HCT116 (cell line): ENCODE results near the gene SIGLEC11. TPM values are rescaled to one million over a fixed set of nuclear protein-coding genes. Genes with fewer than 3 reads are reported as not detected.

Source experiments
- ATAC-seq: fragments of 200-7000 bp; cut with Tn5 transposase; 2 replicates; pipeline ENCODE4 v1.9.1; 2020; ENCODE audit warnings: mild to moderate bottlenecking, moderate library complexity
- BruUV-seq: library from RNA; stranded (reverse); fragments of 400-500 nt; replicated peaks from 2 replicates; lab custom pipeline; 2021; lab: Mats Ljungman, UMichigan
- CTCF ChIA-PET: fragments of 300-600 bp; sonication (Branson Sonifier 250); formaldehyde crosslinking; loops from one replicate; lab custom pipeline; 2021; ENCODE audit warnings: antibody characterized with exemption; lab: Charles Lee
- POLR2A ChIA-PET: fragments of 300-600, 350-600 bp; sonication (Branson Sonifier 250); formaldehyde crosslinking; loops from one replicate; lab custom pipeline; 2021; ENCODE audit warnings: antibody characterized with exemption; lab: Charles Lee
- RAD21 ChIA-PET, 2 experiments: fragments of 300-600 bp; sonication (Branson Sonifier 250); formaldehyde crosslinking; loops; one replicate each; lab custom pipeline; 2023; ENCODE audit warnings: low total read pairs in 2 of 2; ENCODE audit not compliant: uncharacterized antibody in 2 of 2, unreplicated experiment in 2 of 2, low non-redundant PET in 1 of 2; lab: Charles Lee
- DNase-seq: peaks from one replicate; pipeline ENCODE4 v3.0.0-alpha.2; 2010; ENCODE audit warnings: low read depth, low spot score
- H2AFZ ChIP-seq: fragments of 200-600 bp; shearing (Covaris generic), sonication (generic); 2 replicates; pipeline ENCODE4 v1.6.1; 2017; ENCODE audit warnings: low read depth, mixed run types, mixed read lengths, antibody characterized with exemption, low read length; ENCODE audit not compliant: poor library complexity, severe bottlenecking
- H3K27ac ChIP-seq: 2 replicates; pipeline ENCODE4 v1.5.1; 2012; ENCODE audit warnings: low read depth, low read length
- H3K27me3 ChIP-seq: fragments of 200-600 bp; sonication (generic); 2 replicates; pipeline ENCODE4 v1.6.1; 2016; ENCODE audit warnings: mixed run types, low read length, mixed read lengths; ENCODE audit not compliant: insufficient read depth
- H3K36me3 ChIP-seq, 2 experiments: fragments of 200-500 bp in 1 of 2; fragments of 200-600 bp in 1 of 2; sonication (Bioruptor generic) in 1 of 2; sonication (generic) in 1 of 2; 2 replicates each; pipeline versions ENCODE4 v1.5.1 to v1.6.1; 2014 to 2016; ENCODE audit warnings: low read length in 2 of 2, inconsistent platforms in 1 of 2, mixed read lengths in 1 of 2, mixed run types in 1 of 2; ENCODE audit not compliant: insufficient read depth in 2 of 2, control insufficient read depth in 1 of 2
- H3K4me1 ChIP-seq, 2 experiments: fragments of 200-600 bp in 1 of 2; sonication (generic) in 1 of 2; 2 replicates each; pipeline versions ENCODE4 v1.5.1 to v1.6.1; 2012 to 2017; ENCODE audit warnings: low read length in 2 of 2, inconsistent platforms in 1 of 2, mild to moderate bottlenecking in 1 of 2, mixed read lengths in 1 of 2, mixed run types in 1 of 2, moderate library complexity in 1 of 2; ENCODE audit not compliant: insufficient read depth in 2 of 2, control insufficient read depth in 1 of 2
- H3K4me2 ChIP-seq: fragments of 200-600 bp; sonication (generic); 2 replicates; pipeline ENCODE4 v1.6.1; 2017; ENCODE audit warnings: mixed run types, low read length, mixed read lengths
- H3K4me3 ChIP-seq, 2 experiments: fragments of 200-600 bp in 1 of 2; sonication (generic) in 1 of 2; replicated peaks in 1 of 2; 2 replicates each; pipeline ENCODE4 v1.5.1; 2011 to 2016; ENCODE audit warnings: low read length in 2 of 2, control low read depth in 1 of 2, low read depth in 1 of 2, mild to moderate bottlenecking in 1 of 2, mixed read lengths in 1 of 2, mixed run types in 1 of 2
- H3K79me2 ChIP-seq: fragments of 200-600 bp; sonication (generic); 2 replicates; pipeline ENCODE4 v1.6.1; 2017; ENCODE audit warnings: mild to moderate bottlenecking, mixed run types, low read length, moderate library complexity, mixed read lengths; ENCODE audit not compliant: insufficient read depth
- H3K9ac ChIP-seq: fragments of 200-600 bp; sonication (generic); 2 replicates; pipeline ENCODE4 v1.6.1; 2016; ENCODE audit warnings: low read length, mixed read lengths
- H3K9me2 ChIP-seq: fragments of 200-600 bp; sonication (generic), shearing (Covaris generic); 2 replicates; pipeline ENCODE4 v1.6.1; 2017; ENCODE audit warnings: mixed run types, mild to moderate bottlenecking, moderate library complexity; ENCODE audit not compliant: insufficient read depth
- H3K9me3 ChIP-seq, 2 experiments: fragments of 200-500 bp in 1 of 2; fragments of 200-600 bp in 1 of 2; sonication (Bioruptor generic) in 1 of 2; sonication (generic) in 1 of 2; 2 replicates each; pipeline ENCODE4 v1.6.1; 2014 to 2017; ENCODE audit warnings: low read length in 2 of 2, mixed read lengths in 2 of 2, inconsistent platforms in 1 of 2, low read depth in 1 of 2, mild to moderate bottlenecking in 1 of 2, mixed run types in 1 of 2, moderate library complexity in 1 of 2; ENCODE audit not compliant: control insufficient read depth in 1 of 2, insufficient read depth in 1 of 2
- H4K20me1 ChIP-seq: fragments of 200-600 bp; sonication (generic), shearing (Covaris generic); 2 replicates; pipeline ENCODE4 v1.6.1; 2017; ENCODE audit warnings: mixed run types, mild to moderate bottlenecking, moderate library complexity; ENCODE audit not compliant: insufficient read depth
- CBX3 ChIP-seq: IDR thresholded peaks from 2 replicates; pipeline ENCODE4 v1.6.1; 2012; ENCODE audit warnings: low read depth
- CEBPB ChIP-seq: IDR thresholded peaks from 2 replicates; pipeline ENCODE4 v1.6.1; 2012; ENCODE audit warnings: low read depth
- EGR1 ChIP-seq: IDR thresholded peaks from 2 replicates; pipeline ENCODE4 v1.6.1; 2012; ENCODE audit warnings: low read depth
- ELF1 ChIP-seq: IDR thresholded peaks from 2 replicates; pipeline ENCODE4 v1.6.1; 2012; ENCODE audit warnings: low read depth, borderline replicate concordance
- FOSL1 ChIP-seq: IDR thresholded peaks from 2 replicates; pipeline ENCODE4 v1.6.1; 2012; ENCODE audit warnings: low read depth
- JUND ChIP-seq: IDR thresholded peaks from 2 replicates; pipeline ENCODE4 v1.6.1; 2012
- MAX ChIP-seq: IDR thresholded peaks from 2 replicates; pipeline ENCODE4 v1.6.1; 2012
- POLR2A ChIP-seq: IDR thresholded peaks from 2 replicates; pipeline ENCODE4 v1.7.0; 2011; ENCODE audit warnings: borderline replicate concordance; ENCODE audit not compliant: insufficient read depth, insufficient read length; ENCODE audit errors: extremely low read depth
- SIN3A ChIP-seq: IDR thresholded peaks from 2 replicates; pipeline ENCODE4 v1.6.1; 2012; ENCODE audit warnings: low read depth
- SP1 ChIP-seq: IDR thresholded peaks from 2 replicates; pipeline ENCODE4 v1.6.1; 2012; ENCODE audit warnings: low read depth
- SRF ChIP-seq: IDR thresholded peaks from 2 replicates; pipeline ENCODE4 v1.6.1; 2012; ENCODE audit warnings: low read depth
- YY1 ChIP-seq: IDR thresholded peaks from 2 replicates; pipeline ENCODE4 v1.6.1; 2011; ENCODE audit warnings: low read length, low read depth, moderate library complexity, mild to moderate bottlenecking; ENCODE audit not compliant: insufficient replicate concordance; ENCODE audit errors: extremely low read depth
- ZBTB33 ChIP-seq: IDR thresholded peaks from 2 replicates; pipeline ENCODE4 v1.6.1; 2011; ENCODE audit warnings: mild to moderate bottlenecking, low read length, moderate library complexity; ENCODE audit not compliant: insufficient replicate concordance; ENCODE audit errors: extremely low read depth
- ZFX ChIP-seq: fragments of 450-650 bp; IDR thresholded peaks from 2 replicates; pipeline ENCODE4 v1.6.1; 2017
- ZNF274 ChIP-seq: fragments of 200-500 bp; sonication (Bioruptor generic); IDR thresholded peaks from 2 replicates; pipeline ENCODE4 v1.6.1; 2014; ENCODE audit warnings: mild to moderate bottlenecking, low read depth, low read length, inconsistent platforms
- intact Hi-C: fragments of 100-400 bp; cut with micrococcal nuclease; formaldehyde crosslinking; loops from 2 replicates; pipeline ENCODE4 v1.10.0; 2022
- total RNA-seq: library from RNA; stranded (reverse); gene quantifications from one replicate; pipeline ENCODE4 v1.2.1, GENCODE V29; 2021; ENCODE audit not compliant: unreplicated experiment

Gene SIGLEC11
- total RNA-seq, 1 experiment from 2014 or later, result not detected

- DNase-seq, result no peak
- H2AFZ ChIP-seq, result no peak overlapping the region
- CTCF ChIA-PET, result no interaction called here
- H3K9ac ChIP-seq, result no peak overlapping the region
- no peak overlapping the region for H3K27ac ChIP-seq
- intact Hi-C loops, result no loop called here
- no peak overlapping the region for H3K4me3 ChIP-seq
- no TSS peak for BruUV-seq
- RAD21 ChIA-PET, result no interaction called here
- POLR2A ChIA-PET, result no interaction called here
- H3K79me2 ChIP-seq, result peaks cover 6% of the 10 kb centered on the region; the same call in 1 of the 2 replicates
- peaks cover 26 to 37% of the 10 kb centered on the region in 2 experiments for H3K4me1 ChIP-seq
- peaks cover 8 to 18% of the 10 kb centered on the region in 2 experiments for H3K36me3 ChIP-seq
- H3K9me2 ChIP-seq, result no peaks in the 10 kb centered on the region
- no peak for ATAC-seq
- no peak for TF ChIP-seq MAX
- TF ChIP-seq ZFX, result no peak
- no peak for TF ChIP-seq CBX3
- no peak for TF ChIP-seq POLR2A
- no peak for TF ChIP-seq ELF1
- no peak for TF ChIP-seq CEBPB
- TF ChIP-seq SP1, result no peak
- TF ChIP-seq EGR1, result no peak
- no peak for TF ChIP-seq SIN3A
- no peak for TF ChIP-seq SRF
- no peak for TF ChIP-seq ZBTB33
- TF ChIP-seq ZNF274, result no peak
- no peak for TF ChIP-seq JUND
- TF ChIP-seq FOSL1, result no peak
- no peak for TF ChIP-seq YY1
- TF ChIP-seq, all 23 proteins: peak for 0
- Histone ChIP-seq H4K20me1 (0 out of 2 replicates have a peak, but pooled peaks cover 4% of the 10 kb centered on the region), H3K4me2 (no peak overlapping the region), H3K27me3 (no peaks in the 10 kb centered on the region), H3K9me3 (no peaks in the 10 kb centered on the region)
Measured at GRCh38 chr19:50001775-50002174, 40.8 kb upstream of the SIGLEC11 start.
